DMS79 treated with DMSO at 0.1 percent for 48 hours (cell line): ENCODE results near the gene LMAN2.
"Not testable (repeated sequence)": the region's sequence is repeated elsewhere in the genome, so short reads cannot be mapped to it uniquely, and the experiment has no call there.

Source experiments
- DNase-seq: peaks from one replicate; lab custom pipeline; 2025; lab: John Stamatoyannopoulos, UW

Gene LMAN2

GRCh38 chr5:177378884-177379883, 27.7 kb upstream of the LMAN2 start:
- no peak for DNase-seq

DNA sequence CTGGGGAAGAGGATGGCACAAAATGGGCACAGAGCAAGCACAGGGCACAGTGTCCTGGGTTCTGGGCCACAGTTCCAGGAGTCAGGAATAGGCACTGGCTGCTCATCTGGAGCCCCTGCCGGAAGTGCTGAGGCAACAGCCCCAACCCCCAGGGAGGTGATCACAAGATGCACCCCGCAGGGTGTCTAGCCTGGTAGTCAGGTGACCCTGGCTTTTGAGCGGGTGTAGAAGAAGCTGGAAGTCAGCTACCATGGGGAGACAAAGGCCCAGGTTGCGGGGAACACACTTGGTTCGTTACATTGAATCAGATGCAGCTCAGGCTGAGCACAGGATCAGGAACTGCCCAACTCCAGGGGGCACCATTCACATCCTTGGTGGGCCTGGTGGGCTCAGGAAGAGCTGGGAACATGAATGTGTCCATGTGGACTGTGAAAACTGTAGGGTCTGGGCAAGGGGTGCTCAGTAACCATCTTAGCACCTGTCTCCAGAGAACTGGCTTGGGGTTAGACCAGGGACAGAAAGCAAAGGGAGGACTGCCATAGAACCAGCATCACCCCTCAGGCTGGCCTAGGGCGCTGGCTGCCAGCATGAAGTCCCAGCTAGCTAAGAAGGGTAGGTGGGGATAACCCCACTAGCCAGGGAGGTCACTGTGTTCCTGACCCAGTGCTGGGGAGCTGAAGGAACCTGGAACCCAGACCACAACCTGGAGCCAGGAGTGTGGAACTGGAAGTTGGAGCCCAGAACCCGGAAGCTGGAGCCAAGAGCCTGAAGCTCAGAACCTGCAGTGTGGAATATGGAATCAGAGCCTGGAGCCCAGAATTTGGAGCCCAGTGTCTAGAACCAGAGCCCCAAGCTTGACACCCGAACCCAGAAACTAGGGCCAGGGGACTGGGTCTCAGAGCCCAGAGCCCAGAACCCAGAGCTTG, 26.6 kb upstream of the LMAN2 start:
- DNase-seq = no peak

- no peak for DNase-seq
Measured at GRCh38 chr5:177376107-177376506, 24.6 kb upstream of the LMAN2 start.

DNA sequence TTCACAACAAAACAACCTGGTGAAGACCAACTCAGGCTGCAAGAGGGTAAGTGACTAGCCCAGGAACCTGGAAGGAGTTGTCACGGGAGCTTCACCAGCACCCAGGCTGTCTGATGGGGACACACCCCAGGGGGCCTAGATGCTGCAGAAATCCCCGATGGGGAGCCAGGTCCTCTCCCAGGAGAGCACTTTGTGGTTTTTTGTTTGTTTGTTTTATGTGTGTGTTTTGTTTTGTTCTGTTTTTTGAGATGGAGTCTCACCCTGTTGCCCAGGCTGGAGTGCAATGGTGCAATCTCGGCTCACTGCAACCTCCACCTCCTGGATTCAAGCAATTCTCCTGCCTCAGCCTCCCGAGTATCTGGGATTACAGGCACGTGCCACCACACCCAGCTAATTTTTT, 24.0 kb upstream of the LMAN2 start:
- DNase-seq = not testable (repeated sequence)

DNA sequence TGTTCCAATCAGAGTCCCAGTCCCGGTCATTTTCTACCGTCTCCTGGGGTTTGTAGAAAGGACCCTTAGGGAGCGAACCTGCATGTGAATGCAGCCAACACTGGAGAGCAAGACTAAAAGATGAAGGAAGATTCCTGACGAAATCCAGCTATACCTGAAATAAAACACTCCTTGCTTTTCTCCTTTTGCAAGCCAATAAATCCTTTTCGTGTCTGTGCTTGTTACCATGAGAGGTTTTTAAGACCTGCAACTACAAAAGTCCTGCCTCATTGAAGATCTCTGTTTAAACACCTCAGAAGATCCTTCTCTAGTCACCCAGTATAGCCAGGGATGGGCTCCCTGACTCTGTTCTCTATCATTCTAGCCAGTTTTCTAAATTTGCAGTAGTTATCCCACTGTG, 22.7 kb upstream of the LMAN2 start:
- no peak for DNase-seq

GRCh38 chr5:177373806-177374205, 22.3 kb upstream of the LMAN2 start:
- no peak for DNase-seq

DNA sequence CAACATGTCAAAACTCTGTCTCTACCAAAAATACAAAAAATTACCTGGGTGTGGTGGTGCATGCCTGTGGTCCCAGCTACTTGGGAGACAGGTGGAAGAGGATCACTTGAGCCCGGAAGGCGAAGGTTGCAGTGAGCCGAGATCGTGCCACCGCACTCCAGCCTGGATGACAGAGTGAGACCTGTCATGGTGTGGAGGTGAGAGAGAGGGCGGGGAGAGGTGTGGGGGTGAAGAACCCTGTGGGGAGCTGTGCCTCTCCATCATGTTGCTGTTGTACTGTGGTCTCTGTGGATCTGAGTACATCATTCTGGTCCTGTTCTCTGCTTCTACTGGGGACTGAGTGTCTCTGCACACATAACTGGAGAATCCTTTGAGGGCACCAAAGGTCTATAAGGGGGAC, 21.4 kb upstream of the LMAN2 start:
- no peak for DNase-seq

- no peak for DNase-seq
Measured at GRCh38 chr5:177372034-177372896, 20.8 kb upstream of the LMAN2 start.

GRCh38 chr5:177371120-177372033, 19.9 kb upstream of the LMAN2 start:
- DNase-seq = no peak

DNA sequence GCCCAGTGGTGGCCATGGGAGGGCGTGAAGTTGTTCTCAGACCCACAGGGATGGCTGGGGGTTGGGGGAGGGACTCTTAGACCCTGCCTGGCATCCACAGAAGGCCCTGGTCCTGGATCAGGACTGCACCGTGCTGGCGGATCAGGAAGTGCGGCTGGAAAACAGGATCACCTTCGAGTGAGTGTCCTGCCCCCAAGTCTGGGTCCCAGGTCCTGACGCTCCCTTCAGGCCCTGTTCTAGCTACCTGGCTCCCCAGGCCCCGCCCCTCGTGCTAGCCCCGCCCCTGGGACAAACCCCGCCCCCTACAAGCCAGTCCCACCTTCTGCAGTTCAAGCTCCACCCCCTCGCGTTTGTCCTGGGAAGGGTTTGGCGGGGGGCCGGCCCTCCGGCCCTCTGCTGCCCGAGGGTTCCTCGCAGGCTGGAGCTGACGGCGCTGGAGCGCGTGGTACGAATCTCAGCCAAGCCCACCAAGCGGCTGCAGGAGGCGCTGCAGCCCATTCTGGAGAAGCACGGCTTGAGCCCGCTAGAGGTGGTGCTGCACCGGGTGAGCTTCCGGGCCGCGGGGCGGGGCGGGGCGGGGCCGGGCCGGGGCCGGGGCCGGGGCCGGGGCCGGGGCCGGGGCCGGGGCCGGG, 19.1 kb upstream of the LMAN2 start:
- DNase-seq = peak; percentile 34

- DNase-seq = no peak
Measured at GRCh38 chr5:177369645-177370440, 18.4 kb upstream of the LMAN2 start.

DNA sequence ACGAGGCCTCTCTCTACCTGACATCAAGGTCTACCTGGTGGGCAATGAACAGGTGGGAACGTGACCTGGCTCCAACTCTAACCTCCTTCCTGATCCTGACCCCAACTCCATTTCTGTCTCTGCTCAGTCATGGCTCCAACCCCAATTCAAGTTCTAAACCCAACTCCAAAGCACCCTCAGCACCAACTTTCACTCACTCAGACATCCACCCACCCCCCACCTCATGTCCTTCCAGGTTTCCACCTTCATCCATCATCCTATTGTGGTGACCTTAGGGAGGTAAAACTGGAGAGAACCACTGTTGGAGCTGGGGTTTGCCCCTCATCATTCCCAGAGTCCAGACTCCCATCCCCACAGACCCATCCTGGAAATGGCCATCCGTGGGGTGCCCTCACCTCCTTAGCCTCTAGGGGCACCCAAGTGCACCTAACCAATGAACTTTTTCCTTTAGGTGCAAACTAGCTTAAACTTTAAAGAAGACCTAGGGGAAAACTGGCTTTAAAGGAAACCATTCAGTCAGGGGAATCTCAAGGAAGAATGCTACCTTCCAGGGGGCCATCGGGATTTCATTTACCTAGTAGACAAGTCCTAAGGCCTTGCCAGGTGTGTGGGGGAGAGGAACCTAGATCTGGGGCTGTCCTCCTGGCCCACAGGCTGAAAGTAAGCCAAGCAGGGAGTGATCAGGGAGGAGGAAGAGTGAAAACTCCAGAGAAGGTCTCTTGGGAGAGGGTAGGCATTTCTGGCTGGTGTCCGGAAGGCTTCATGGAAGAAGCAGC, 17.6 kb upstream of the LMAN2 start:
- no peak for DNase-seq

GRCh38 chr5:177367981-177368868, 16.8 kb upstream of the LMAN2 start:
- DNase-seq = no peak

DNA sequence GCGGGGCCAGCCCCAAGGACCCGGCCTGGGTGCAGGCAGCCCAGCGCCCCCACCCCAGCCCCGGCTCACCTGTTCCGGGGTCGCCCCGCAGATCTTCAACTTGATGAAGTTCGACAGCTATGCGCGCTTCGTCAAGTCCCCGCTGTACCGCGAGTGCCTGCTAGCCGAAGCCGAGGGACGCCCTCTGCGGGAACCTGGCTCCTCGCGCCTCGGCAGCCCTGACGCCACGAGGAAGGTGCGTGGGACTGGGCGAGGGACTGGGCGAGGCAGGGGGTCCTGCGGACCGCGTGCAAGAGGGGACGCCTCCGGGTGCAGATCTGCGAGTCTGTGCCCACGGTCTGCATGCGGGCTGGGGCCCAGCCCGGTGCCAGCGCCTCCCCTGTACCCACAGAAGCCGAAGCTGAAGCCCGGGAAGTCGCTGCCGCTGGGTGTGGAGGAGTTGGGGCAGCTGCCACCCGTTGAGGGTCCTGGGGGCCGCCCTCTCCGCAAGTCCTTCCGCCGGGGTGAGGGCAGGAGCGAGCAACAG, 15.9 kb upstream of the LMAN2 start:
- no peak for DNase-seq

DNA sequence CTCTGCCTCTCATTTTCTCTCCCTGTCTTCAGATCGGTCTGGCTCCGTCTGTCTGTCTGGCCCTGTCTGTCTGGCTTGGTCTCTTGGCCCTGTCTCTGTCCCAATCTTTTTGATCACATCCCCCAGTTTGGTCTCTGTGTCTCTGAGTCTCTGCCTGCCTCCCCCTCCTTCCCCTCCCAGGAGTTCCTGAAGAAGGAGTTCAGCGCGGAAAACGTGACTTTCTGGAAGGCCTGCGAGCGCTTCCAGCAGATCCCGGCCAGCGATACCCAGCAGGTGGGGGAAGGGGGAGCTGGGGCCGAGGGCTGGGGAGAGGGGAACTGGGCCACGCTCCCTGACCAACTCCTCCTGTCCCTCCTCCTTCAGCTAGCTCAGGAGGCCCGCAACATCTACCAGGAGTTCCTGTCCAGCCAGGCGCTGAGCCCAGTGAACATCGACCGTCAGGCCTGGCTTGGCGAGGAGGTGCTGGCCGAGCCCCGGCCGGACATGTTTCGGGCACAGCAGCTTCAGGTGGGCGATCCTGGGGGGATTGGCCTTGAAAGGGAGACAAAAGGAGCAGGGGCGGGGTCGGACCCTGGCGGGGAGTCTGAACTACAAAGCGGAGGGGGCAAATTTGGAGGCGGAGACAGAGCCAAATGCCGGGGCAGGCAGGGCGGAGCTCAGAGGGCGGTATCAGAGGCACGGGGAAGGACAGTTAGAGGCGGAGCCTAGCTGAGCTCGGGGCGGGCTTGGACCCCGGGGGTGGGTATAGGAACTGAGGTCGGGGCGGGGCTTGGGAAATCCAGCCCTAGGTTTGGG, 15.3 kb upstream of the LMAN2 start:
- DNase-seq = no peak

DNA sequence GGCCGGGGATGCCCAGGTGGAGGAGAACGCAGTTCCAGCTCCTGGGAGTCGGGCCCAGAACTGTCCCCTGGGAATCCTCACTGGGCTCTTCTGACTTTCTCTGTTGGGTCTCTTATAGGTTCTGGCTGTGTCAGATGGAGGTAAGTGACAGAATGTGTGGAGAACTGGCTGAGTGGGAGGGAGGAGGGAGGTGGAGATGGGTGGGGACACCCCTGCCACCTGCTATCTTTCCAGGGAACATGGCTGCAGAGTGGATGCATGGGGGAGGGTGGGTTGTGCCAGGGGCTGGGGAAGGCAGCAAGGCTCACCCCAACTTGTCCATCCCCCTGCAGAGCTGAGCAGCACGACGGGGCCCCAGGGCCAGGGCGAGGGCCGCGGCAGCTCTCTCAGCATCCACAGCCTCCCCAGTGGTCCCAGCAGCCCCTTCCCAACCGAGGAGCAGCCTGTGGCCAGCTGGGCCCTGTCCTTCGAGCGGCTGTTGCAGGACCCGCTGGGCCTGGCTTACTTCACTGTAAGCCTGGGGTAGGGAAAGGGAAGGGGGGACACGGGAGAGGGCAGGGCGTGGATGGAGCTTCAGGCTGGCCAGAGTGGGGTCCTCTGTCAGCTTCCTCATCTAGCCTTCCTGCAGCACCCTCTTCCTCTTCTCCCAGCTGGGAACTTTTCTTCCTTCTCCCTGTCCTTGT, 14.5 kb upstream of the LMAN2 start:
- DNase-seq = no peak
